ENCODE results near the gene TASOR.

TASOR gene

GRCh38 chr3:56689303-56689702 is 6.2 kb upstream of the TASOR start:
- DNase-seq (ENCODE audit: extremely low read depth, insufficient read length), result no peak
- no peak overlapping the region for H3K4me3 ChIP-seq (replicated peaks; ENCODE audit: low read depth, low read length)
- TF ChIP-seq, protein P1, sequence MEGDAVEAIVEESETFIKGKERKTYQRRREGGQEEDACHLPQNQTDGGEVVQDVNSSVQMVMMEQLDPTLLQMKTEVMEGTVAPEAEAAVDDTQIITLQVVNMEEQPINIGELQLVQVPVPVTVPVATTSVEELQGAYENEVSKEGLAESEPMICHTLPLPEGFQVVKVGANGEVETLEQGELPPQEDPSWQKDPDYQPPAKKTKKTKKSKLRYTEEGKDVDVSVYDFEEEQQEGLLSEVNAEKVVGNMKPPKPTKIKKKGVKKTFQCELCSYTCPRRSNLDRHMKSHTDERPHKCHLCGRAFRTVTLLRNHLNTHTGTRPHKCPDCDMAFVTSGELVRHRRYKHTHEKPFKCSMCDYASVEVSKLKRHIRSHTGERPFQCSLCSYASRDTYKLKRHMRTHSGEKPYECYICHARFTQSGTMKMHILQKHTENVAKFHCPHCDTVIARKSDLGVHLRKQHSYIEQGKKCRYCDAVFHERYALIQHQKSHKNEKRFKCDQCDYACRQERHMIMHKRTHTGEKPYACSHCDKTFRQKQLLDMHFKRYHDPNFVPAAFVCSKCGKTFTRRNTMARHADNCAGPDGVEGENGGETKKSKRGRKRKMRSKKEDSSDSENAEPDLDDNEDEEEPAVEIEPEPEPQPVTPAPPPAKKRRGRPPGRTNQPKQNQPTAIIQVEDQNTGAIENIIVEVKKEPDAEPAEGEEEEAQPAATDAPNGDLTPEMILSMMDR (IDR thresholded peaks at IDR 0.05; ENCODE audit: insufficient read depth, low read length, poor library complexity, severe bottlenecking), result no peak

DNA sequence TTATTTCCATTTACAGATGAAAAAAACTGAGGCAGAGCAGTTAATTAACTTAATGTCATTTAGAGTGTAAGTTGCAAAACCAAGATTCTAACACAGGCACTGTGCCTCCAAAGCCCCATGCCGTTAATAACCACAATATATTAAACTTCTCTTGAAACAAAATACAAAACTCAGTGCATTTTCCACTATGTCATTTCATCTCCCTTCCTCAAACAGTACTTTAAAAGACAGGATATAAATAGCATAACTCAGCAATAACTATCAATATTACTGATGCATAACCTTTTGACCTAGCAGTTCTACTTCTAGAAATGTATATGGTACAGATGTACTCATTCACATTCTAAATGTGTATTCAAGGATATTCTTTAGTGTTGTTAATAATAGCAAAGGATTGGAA is 5.1 kb upstream of the TASOR start:
- DNase-seq (ENCODE audit: extremely low read depth, insufficient read length), result peak; percentile 49
- Histone ChIP-seq H3K27me3 (replicated peaks; ENCODE audit: control insufficient read depth, insufficient read depth, low read length) (no peaks in the 10 kb centered on the region), H3K4me3 (replicated peaks; ENCODE audit: low read depth, low read length) (no peak overlapping the region), H3K36me3 (ENCODE audit: control insufficient read depth, insufficient read depth, low read length) (no peaks in the 10 kb centered on the region)
- TF ChIP-seq, protein P1 (IDR thresholded peaks at IDR 0.05; ENCODE audit: insufficient read depth, low read length, poor library complexity, severe bottlenecking), result no peak

More at GRCh38 chr3:56689303-56689702, 6.2 kb upstream of the TASOR start:
- no peaks in the 10 kb centered on the region for H3K36me3 ChIP-seq (ENCODE audit: control insufficient read depth, insufficient read depth, low read length)
- no peaks in the 10 kb centered on the region for H3K27me3 ChIP-seq (replicated peaks; ENCODE audit: control insufficient read depth, insufficient read depth, low read length)

GRCh38 chr3:56684029-56684428 is 964 bp upstream of the TASOR start:
- Histone ChIP-seq H3K36me3 (ENCODE audit: control insufficient read depth, insufficient read depth, low read length) (no peaks in the 10 kb centered on the region), H3K4me3 (replicated peaks; ENCODE audit: low read depth, low read length) (no peak overlapping the region), H3K27me3 (replicated peaks; ENCODE audit: control insufficient read depth, insufficient read depth, low read length) (no peaks in the 10 kb centered on the region)
- TF ChIP-seq, protein P1 (IDR thresholded peaks at IDR 0.05; ENCODE audit: insufficient read depth, low read length, poor library complexity, severe bottlenecking), result no peak
- no peak for DNase-seq (ENCODE audit: extremely low read depth, insufficient read length)

GRCh38 chr3:56682462-56683121 is 473 bp downstream of the TASOR start:
- TF ChIP-seq, protein P1 (IDR thresholded peaks at IDR 0.05; ENCODE audit: insufficient read depth, low read length, poor library complexity, severe bottlenecking), result no peak
- Histone ChIP-seq H3K4me3 (replicated peaks; ENCODE audit: low read depth, low read length) (peak overlapping the region; percentile 87), H3K27me3 (replicated peaks; ENCODE audit: control insufficient read depth, insufficient read depth, low read length) (no peaks in the 10 kb centered on the region), H3K36me3 (ENCODE audit: control insufficient read depth, insufficient read depth, low read length) (no peaks in the 10 kb centered on the region)
- DNase-seq (ENCODE audit: extremely low read depth, insufficient read length), result peak; percentile 89

- Histone ChIP-seq H3K36me3 (ENCODE audit: control insufficient read depth, insufficient read depth, low read length) (no peaks in the 10 kb centered on the region), H3K4me3 (replicated peaks; ENCODE audit: low read depth, low read length) (peak overlapping the region; percentile 87), H3K27me3 (replicated peaks; ENCODE audit: control insufficient read depth, insufficient read depth, low read length) (no peaks in the 10 kb centered on the region)
- DNase-seq (ENCODE audit: extremely low read depth, insufficient read length), result no peak
- TF ChIP-seq, protein P1 (IDR thresholded peaks at IDR 0.05; ENCODE audit: insufficient read depth, low read length, poor library complexity, severe bottlenecking), result no peak
These were observed 1.0 kb downstream of the TASOR start for GRCh38 chr3:56681984-56682461.

All from GM06990 (cell line).